Left ventricle myocardium inferior (tissue), 1 donor: ENCODE measurements around the gene WDFY3. TPM values are rescaled to one million over a fixed set of nuclear protein-coding genes. Genes with fewer than 3 reads are reported as not detected.
A peak's percentile ranks its signal among the peaks of the same experiment; 100 is the strongest.

Experiments used
- DNase-seq: peaks from one replicate; pipeline ENCODE4 v3.0.0-alpha.2; 2020
- H3K27ac ChIP-seq: fragments of 200-600 bp; replicated peaks from 2 replicates; pipeline ENCODE4 v1.8.0; 2021
- H3K27me3 ChIP-seq: fragments of 200-600 bp; 2 replicates; pipeline ENCODE4 v1.8.0; 2021; ENCODE audit warnings: low read depth
- H3K36me3 ChIP-seq: fragments of 200-600 bp; 2 replicates; pipeline ENCODE4 v1.8.0; 2021
- H3K4me1 ChIP-seq: fragments of 200-600 bp; 2 replicates; pipeline ENCODE4 v1.8.0; 2021
- H3K4me3 ChIP-seq: fragments of 200-600 bp; 2 replicates; pipeline ENCODE4 v1.8.0; 2021; ENCODE audit warnings: mild to moderate bottlenecking, moderate library complexity
- H3K9me3 ChIP-seq: fragments of 200-600 bp; replicated peaks from 2 replicates; pipeline ENCODE4 v1.8.0; 2021
- intact Hi-C: fragments of 100-400 bp; cut with micrococcal nuclease; formaldehyde crosslinking; loops from one replicate; pipeline ENCODE4 v1.11.0; 2022
- total RNA-seq: library from RNA; stranded (reverse); fragmentation: NEBNext Ultra II Directional; extraction: Animal tissue kit (Norgen Biotek cat#: 25700); gene quantifications from one replicate; pipeline ENCODE4 v1.2.1, GENCODE V29; 2021
- TF ChIP-seq, protein P1 (sequence below): fragments of 200-600 bp; IDR thresholded peaks from 2 replicates; pipeline ENCODE4 v1.8.0; 2021; ENCODE audit warnings: antibody characterized with exemption, mild to moderate bottlenecking, borderline replicate concordance
- donor health status: DM: no; HTN: yes; CAD: no; lungs with severe emphysema.

Gene WDFY3
- total RNA-seq, 1 donor from 2014 or later, result 48.7 TPM

DNA sequence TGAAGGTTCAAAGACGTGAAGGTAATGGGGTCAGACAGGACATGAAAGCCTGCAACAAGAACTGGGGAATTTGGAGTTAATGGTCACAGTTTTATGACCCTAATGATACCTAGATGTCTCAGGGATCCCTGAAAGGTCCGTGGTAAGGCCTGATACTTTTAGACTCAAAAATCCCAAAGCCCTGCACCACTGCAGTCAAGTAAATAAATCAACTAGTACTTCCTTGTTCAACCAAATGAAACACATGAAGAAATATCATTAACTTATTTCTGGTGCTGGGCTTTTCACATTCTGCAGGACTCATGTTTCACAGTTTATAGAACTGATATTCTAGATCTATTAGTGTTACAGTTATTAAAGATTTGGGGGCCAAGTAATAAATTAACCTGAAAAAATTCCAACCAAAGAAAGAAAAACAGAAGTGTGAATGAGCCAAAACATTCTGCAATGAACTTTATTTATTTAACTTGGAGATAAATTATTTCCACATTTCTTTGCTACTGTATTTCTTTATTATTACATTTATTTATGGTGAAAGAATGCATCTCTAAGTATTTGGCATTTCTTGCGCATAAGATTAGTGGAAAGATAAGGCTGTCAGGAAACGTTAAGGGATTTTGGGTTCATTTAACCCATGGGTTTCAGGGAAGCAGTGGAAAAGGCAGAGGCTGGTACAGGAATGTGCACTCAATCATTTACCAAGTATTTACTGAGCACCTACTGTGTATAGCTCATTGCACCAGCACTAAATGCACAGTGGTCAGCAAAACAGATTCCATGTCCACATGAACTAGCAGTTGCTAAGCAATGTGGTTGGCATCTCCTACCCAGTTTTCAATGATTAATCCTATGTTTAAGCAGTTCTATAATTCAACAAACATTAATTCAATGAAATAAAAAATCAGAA is 8.7 kb downstream of the WDFY3 start:
- H3K4me3 ChIP-seq, result no peak overlapping the region
- H3K27ac ChIP-seq, result no peak overlapping the region
- H3K36me3 ChIP-seq, result no peaks in the 10 kb centered on the region
- DNase-seq, result no peak
- H3K4me1 ChIP-seq, result peaks cover 68% of the 10 kb centered on the region
- no peaks in the 10 kb centered on the region for H3K9me3 ChIP-seq
- intact Hi-C loops, result no loop called here
- TF ChIP-seq, protein P1, sequence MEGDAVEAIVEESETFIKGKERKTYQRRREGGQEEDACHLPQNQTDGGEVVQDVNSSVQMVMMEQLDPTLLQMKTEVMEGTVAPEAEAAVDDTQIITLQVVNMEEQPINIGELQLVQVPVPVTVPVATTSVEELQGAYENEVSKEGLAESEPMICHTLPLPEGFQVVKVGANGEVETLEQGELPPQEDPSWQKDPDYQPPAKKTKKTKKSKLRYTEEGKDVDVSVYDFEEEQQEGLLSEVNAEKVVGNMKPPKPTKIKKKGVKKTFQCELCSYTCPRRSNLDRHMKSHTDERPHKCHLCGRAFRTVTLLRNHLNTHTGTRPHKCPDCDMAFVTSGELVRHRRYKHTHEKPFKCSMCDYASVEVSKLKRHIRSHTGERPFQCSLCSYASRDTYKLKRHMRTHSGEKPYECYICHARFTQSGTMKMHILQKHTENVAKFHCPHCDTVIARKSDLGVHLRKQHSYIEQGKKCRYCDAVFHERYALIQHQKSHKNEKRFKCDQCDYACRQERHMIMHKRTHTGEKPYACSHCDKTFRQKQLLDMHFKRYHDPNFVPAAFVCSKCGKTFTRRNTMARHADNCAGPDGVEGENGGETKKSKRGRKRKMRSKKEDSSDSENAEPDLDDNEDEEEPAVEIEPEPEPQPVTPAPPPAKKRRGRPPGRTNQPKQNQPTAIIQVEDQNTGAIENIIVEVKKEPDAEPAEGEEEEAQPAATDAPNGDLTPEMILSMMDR, result no peak
- no peaks in the 10 kb centered on the region for H3K27me3 ChIP-seq

DNA sequence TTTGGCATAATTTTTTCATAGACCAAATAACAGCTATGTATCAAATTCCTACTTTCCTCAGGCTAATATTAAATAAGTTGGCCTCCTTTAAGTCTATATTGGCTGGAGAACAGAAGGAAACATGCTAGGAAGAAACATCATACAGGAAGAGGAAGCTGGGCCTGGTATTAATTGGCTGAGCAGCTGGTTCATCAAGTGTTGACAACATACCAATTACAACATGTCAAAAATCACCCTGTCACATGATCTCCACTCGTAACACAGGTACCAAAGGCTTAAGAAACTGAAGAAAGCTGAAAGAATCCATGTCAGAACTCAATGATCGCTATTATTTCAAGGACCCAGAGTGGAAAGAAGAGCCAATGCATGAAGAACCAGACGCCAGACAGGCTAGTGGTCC is 10.5 kb downstream of the WDFY3 start:
- TF ChIP-seq, protein P1, result no peak
- no peak for DNase-seq
- Histone ChIP-seq H3K27me3 (no peaks in the 10 kb centered on the region), H3K27ac (peak overlapping the region; percentile 29), H3K36me3 (no peaks in the 10 kb centered on the region), H3K9me3 (no peaks in the 10 kb centered on the region), H3K4me1 (peaks cover 81% of the 10 kb centered on the region), H3K4me3 (no peak overlapping the region)
- intact Hi-C loops, result no loop called here

DNA sequence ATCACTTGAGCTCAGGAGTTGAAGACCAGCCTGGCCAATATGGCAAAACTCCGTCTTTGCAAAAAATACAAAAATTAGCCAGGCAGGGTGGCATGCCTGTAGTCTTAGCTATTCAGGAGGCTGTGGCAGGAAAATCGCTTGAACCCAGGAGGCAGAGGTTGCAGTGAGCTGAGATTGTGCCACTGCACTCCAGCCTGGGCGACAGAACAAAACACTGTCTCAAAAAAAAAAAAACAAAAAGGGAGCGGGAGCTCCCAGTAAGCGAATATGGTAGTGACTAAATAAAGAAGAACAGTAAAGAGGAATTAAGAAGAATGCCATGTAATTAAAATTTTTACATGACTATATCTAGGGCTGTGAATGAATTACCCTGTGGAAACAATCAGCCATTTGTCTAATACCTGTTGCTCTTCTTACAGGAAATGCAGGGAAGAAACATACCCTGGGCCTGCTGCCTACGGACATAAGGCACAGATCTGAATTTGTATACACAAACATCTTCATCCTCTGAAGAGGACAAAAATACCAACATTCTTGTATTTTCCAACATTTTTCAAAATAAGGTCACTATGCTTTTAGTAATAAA is 11.4 kb downstream of the WDFY3 start:
- Histone ChIP-seq H3K9me3 (no peaks in the 10 kb centered on the region), H3K27me3 (no peaks in the 10 kb centered on the region), H3K36me3 (no peaks in the 10 kb centered on the region), H3K27ac (peak overlapping the region; percentile 5), H3K4me3 (no peak overlapping the region), H3K4me1 (peaks cover 81% of the 10 kb centered on the region)
- TF ChIP-seq, protein P1, result no peak
- DNase-seq, result no peak
- intact Hi-C loops, result no loop called here

DNA sequence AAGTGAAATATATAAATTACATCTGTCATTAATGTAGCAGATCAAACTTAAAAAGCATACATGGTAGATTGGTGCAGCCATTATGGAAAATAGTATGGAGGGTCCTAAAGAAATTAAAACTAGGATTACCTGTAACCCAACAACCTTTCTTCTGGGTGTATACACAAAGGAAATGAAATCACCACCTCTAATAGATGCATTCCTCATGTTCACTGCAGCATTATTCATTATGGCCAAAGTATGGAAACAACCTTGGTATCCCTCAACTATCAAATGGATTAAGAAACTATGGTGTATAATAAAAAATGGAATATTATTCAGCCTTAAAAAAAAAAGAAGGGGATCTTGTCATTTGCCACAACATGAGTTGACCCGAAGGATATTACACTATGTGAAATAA is 13.7 kb downstream of the WDFY3 start:
- Histone ChIP-seq H3K36me3 (no peaks in the 10 kb centered on the region), H3K27me3 (no peaks in the 10 kb centered on the region), H3K9me3 (no peaks in the 10 kb centered on the region), H3K27ac (no peak overlapping the region), H3K4me1 (peaks cover 72% of the 10 kb centered on the region), H3K4me3 (no peak overlapping the region)
- DNase-seq, result no peak
- TF ChIP-seq, protein P1, result no peak
- intact Hi-C loops, result no loop called here

DNA sequence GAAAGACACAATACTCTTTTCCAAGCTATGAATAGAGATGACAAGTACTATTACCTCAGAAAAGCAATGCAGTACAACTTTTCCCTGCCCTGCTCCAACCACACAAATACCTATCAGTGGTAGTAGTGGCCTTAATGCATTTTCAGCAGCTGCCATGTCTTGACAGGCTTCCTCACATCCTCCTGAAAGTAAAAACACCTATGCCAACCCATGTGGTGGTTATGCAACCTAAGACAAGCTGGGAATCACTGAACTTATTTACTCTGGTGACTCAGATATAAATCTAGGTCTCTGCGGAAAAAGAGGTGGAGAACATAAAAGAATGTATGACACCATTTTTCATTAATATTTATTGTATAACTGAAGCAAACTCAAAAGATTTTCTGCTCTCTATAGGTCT is 14.5 kb downstream of the WDFY3 start:
- no peaks in the 10 kb centered on the region for H3K36me3 ChIP-seq
- peaks cover 72% of the 10 kb centered on the region for H3K4me1 ChIP-seq
- H3K4me3 ChIP-seq, result no peak overlapping the region
- DNase-seq, result no peak
- H3K27me3 ChIP-seq, result no peaks in the 10 kb centered on the region
- TF ChIP-seq, protein P1, result no peak
- intact Hi-C loops, result no loop called here
- no peaks in the 10 kb centered on the region for H3K9me3 ChIP-seq
- H3K27ac ChIP-seq, result no peak overlapping the region
